Measurements from ENCODE around the gene HOXA1.

The HOXA1 gene

GRCh38 chr7:27131390-27131819, 35.6 kb upstream of the HOXA1 start:
- DNase-seq = no peak

DNA sequence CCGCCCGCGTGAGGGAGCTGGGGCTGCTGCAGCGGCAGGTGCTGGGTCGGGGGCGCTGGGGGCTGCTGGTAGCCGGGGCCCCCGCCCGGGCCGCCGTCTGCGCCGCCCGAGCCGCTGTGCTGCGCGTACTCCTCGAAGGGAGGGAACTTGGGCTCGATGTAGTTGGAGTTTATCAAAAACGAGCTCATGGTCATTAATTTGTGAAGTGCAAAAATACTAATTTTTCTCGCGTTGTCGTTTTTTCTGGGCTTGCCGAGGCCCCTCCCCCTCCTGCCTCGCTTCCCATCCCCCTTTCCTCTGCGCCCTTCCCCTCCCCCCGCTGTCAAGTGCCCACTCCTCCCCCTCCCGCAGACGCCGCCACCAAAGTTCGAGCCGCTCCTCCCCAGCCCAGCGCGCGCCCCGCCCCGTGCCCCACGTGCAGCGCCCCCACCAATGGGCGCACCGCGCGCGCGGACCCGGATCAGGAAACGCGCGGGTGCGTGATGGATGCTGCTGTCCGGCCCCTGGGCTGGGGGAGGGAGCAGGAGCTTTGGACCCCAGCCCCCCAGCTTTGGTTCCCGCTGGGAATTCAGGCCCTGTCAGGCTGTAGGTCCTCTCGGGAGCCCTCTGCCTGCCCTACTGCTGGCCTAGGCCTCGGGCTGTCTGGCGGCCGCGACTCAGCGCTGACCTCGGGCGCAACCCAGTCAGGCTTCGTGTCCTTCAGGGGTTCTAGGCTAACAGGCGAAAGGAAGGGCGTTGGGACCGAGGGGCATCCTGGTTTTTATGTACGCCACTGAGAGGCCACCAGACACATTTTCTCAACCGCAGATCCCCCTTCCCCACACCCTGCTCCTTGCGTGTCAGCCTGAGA, 35.0 kb upstream of the HOXA1 start, which contains the start of gene HOXA4:
Gene HOXA4, minus strand, starts transcription at position 218 of the 850 bp plus-strand sequence. Its CDS starts 24 bp downstream, at position 194.
- peak; percentile 93 for DNase-seq

DNA sequence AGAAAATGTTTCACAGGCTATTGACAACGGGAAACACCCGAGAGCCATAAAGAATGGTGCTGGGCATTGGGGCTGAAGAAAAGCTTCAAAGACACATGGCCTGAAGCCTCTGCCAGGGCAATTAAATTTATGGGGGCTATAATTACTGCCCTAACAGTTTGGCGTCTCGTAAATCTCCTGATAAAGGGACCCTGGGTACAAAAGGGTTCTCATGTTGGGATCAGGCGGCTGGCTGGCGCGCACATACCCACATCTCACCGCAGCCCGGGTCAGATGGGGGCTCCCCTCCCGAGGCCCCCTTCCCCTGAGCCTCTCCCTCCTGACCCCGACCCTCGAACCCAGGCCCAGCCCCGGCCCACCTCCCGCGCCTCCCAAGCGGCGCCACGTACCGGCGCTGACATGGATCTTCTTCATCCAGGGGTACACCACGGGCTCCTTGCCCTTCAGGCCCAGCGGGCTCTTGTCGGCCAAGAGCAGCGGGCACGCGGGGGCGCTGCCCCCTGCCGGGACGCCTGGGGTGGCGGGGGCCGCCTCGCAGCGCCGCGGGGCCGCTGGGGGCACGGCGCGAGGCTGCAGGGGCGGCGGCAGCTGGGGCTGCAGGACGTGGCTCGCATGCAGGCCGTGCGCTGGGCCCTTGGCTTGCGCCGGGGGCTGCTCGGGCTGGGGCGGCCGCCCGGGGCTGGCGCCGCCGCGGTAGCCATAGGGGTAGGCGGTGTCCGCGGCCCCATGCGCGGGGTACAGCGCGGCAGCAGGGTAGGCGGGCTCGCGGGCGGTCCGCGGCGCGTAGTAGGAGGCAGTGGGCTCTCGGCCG, 34.1 kb upstream of the HOXA1 start:
- no peak for DNase-seq

DNA sequence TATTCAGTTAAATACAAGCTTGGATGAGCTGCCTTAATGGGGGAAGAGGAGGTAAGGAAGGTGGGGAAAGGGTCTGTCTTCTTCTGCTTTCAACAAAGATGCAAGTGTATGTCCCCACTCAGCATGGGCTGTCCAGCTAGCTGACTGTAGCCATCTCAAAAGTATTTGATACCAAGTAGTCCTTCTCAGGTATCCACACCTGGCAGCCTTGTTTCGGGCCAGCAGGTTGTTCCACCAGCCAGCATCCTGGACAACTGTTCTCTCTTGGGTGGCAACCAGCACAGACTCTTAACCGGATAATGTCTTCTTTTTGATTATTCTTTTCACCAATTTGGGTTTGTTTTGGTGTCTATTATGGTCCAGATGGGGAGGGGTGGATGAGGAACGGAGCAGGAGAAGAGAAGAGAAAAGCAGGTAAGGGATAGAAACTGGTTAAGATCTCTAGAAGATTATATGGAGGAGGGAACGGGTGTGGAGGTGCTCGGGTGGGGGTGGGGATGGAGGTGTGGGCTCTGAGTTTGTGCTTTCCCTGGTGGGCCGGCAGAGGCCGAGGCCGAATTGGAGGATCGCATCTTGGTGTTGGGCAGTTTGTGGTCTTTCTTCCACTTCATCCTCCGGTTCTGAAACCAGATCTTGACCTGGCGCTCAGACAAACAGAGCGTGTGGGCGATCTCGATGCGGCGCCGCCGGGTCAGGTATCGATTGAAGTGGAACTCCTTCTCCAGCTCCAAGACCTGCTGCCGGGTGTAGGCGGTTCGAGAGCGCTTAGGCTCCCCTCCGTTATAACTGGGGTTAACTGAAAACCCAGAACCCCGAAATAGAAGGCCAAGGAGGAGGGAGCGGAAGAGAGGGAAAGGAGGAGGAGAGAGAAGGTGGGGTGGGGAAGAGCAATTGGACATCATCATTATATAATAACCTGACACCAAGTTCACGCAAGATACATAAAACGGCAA, 33.3 kb upstream of the HOXA1 start:
- DNase-seq = no peak

- peak; percentile 57 for DNase-seq
Observed at GRCh38 chr7:27128034-27128433, 32.2 kb upstream of the HOXA1 start.

DNA sequence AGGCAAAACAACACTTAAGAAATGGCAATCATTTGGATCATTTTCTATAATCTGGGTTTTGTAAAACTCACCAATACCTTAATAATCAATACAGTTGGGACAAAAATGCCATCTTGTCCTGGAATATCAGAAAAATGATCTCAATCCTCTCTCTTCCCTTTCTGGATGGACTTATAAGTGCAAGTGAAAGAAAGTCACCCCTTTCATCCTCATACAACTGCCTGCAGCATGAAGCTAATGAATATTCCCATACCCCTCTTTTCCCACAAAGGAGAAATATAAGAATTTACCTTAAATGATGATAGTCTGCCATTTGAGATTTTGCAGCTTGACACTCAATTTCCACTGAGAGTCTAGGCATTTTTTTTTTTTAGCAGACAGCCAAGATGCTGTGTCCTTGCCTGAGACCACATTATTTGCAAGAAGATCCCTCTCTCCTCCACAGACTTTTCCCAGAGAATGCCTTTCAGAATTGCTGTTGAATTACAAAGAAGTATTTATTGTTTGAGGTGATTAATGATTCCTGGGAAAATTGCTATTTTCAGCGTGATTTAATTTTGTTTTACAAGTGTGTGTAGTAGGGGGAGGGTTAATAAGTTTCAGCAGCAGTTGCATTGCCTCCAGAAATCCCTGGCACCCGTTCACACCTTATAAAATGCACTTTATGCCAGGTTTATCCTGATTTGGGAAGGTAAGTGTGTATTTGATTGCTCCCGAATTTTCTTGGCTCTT, 31.0 kb upstream of the HOXA1 start:
- no peak for DNase-seq

DNA sequence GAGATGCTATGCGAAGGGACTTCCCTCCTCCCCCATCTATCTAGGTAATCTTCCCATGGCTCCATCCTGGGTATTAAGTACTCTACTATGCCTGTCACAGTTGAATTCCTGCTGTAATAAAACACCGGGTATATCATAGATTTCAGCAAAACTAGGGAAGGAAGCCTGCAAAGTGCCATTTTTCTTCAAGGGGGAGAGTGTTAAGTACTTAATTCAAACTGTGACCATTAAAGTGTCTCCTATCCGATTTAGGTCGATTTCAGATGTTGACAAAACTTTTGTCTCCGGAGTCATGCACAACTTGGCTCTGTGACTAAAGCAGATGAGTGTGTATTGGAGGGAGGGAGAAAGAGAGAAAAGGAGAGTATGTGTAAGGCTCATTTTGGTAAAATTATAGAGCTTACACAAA, 30.2 kb upstream of the HOXA1 start:
- no peak for DNase-seq

- DNase-seq = no peak
Observed at GRCh38 chr7:27124902-27125689, 29.3 kb upstream of the HOXA1 start.

- peak; percentile 97 for DNase-seq
Observed at GRCh38 chr7:27124096-27124901, 28.5 kb upstream of the HOXA1 start.

DNA sequence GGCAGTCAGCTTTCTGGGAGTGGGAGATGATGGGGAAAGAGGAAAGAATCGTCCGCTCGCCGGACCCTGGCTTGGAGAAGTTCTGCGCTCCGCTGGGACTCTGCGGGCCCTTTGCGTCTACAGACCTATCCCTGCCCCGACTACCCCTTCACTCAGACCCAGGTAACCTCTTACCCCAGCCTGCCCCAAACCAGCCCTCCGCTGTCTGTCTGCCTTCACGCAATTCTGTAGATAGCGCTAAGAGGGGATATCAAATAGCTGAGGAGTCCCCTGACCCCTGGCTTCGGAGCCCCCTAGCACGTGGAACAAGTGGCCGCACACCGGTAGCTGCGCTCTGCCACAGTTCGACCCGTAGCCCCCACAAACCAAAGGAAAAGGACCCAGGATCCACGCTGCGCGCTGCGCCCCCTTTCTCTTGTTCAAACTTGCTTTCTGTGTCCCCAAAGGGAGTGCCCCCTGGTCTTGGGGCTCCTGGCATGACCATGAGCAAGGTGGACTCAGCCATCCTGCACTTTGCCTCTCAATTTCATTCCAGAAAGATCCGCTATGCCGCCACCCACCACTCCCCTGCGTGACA, 27.8 kb upstream of the HOXA1 start:
- no peak for DNase-seq

DNA sequence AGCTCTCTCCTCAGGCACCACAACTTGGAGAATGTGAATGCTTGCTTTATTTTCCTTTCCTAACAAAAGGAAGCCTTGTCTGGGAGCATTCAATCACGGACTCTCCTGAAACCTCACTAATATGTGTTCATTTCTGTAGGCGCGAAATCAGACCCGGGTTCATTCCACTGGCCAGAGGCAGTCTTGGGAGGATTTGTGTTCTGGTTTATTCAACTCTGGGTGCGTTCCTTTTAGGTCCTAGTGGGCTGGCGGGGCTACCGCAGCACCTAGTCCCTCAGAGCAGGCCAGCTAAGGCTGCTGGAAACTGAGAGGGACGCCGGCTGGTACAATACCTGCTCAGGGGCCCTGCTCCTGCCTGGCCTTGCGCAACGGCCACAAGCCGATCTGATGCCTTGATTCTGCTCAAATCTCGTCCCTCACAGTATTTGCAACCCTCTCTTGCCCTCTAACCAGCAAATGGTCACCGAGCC, 27.2 kb upstream of the HOXA1 start:
- no peak for DNase-seq

GRCh38 chr7:27122077-27122910, 26.5 kb upstream of the HOXA1 start:
- DNase-seq = no peak

- no peak for DNase-seq
Observed at GRCh38 chr7:27121684-27122076, 25.9 kb upstream of the HOXA1 start.

- DNase-seq = no peak
Observed at GRCh38 chr7:27119412-27119911, 23.7 kb upstream of the HOXA1 start.

DNA sequence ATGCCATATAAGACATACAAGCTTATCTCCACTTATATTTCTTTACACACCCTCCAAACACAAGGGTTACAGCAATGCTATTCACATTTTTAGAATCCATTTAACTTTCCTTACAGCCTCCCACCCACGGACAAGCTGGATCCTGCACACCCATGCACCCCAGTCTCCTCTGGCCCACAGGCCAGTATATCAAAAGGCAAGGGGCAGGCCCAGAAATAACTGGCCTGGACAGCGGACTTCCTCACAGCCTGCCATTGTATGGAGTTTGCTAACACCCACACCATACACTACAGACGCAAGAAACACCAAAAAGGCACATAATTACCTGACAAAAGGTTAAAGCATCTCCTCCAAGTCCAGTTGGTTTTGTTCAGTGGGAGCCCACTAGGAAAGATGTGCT, 22.8 kb upstream of the HOXA1 start:
- no peak for DNase-seq

DNA sequence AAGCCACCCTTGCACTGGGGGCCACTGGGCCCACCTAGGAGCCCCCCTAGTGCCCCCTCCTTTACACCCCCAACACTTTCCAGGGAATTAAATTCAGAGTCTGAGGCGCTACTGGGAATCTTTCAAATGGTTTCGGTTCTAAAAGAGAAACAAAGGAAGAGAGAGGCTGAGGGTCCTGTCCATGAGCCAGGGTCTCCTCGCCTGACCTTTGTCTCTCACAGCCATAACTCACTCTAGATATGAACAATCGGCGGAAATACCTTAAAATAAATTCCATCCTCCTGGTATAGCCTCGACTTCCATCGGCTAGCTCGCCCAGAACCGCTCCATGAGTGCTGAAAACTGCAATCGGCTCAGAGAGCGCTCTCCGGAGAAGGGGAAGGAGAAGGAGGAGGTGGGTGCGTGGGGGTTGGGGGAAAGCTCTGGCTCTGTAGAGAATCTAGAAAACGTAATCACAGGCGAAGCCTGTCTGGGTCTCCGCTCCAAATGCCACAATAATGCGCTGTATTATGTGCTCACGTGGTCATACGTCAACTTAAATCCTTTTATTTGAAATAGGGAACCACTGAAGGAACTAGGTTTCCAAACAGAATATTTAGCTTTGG, 22.2 kb upstream of the HOXA1 start:
- peak; percentile 70 for DNase-seq

- no peak for DNase-seq
Observed at GRCh38 chr7:27116962-27117886, 21.4 kb upstream of the HOXA1 start.
